Limb (tissue), 2 donors: ENCODE results near the gene SHISAL1.
"Not testable (repeated sequence)": the region's sequence is repeated elsewhere in the genome, so short reads cannot be mapped to it uniquely, and the experiment has no call there.

Experiments used
- DNase-seq, 2 donors: peaks; one replicate each; pipeline ENCODE4 v3.0.0-alpha.2; 2016; ENCODE audit errors: extremely low spot score in 2 of 2

Gene SHISAL1

GRCh38 chr22:44304354-44304753 is 8.4 kb downstream of the SHISAL1 start:
- no peak for DNase-seq

DNA sequence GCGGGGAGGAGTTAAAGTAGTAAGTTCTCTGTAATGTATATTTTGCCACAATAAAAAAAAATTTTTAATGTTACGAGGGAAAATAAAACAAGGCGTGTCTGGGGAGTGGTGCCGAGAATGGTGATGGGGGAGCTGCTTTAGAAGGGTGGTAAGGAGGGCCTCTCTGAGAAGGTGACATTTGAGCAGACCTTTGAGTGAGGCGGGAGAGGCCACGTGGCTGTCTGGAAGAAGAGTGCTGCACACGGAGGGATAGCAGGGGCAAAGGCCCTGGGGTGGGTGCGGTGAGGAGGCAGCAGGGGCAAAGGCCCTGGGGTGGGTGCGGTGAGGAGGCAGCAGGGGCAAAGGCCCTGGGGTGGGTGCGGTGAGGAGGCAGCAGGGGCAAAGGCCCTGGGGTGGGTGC is 10.4 kb downstream of the SHISAL1 start:
- DNase-seq, result not testable (repeated sequence)

- DNase-seq, result no peak
Measured at GRCh38 chr22:44301039-44301438, 11.7 kb downstream of the SHISAL1 start.

DNA sequence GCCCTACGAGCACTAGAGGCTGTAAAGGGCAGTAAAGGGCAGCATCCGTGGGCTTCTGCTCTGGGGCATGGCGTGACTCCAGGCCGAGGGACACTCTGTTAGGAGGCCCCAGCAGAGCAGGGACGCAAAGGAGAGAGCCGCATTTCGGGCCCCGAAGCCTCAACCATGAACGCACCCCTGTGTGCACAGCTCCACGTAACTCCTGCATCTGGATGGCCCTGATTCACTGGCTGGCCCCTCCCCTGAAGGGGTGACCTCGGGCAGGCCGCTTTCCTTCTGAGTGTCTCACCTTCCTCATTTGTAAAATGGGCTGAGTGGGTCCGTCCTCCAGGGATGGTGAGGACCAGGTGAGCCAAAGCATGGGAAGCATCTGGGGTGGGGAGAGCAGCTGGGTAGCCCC is 13.6 kb downstream of the SHISAL1 start:
- DNase-seq, result no peak

DNA sequence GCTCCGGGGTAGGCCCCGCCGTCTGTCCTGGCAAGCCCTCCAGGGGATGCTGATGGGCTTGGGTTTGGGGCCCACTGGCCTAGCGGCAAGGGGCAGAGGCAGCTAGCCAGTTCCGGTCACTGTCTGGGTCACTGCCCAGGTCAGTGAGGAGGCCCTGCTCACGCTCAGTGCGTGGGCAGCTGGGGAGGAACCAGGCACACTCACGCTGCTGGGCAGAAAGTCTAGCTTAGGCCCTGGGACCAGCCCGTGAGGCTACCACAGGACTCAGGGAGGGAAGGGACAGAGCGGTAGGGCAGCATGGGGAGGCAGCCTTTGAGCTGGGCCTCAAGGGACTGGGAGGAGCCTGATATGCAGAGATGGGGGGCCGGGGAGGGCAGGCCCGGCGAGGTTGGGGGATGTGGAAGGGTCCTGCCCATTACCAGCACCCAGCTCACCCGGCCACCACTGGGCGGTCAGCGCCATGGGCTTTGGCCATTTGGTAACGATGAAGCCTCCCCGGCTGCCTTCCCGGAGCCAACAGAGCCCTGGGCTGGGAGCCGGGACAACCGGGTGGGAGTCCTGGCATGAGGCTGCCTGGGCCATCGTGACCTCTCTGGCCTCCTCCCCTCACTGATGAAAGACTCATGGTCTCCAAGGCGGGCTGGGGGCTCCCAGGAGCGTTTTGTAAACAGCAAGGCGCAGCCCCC is 14.2 kb downstream of the SHISAL1 start:
- DNase-seq, result no peak

- no peak for DNase-seq
Measured at GRCh38 chr22:44297470-44298061, 15.2 kb downstream of the SHISAL1 start.

- no peak for DNase-seq
Measured at GRCh38 chr22:44295406-44295805, 17.3 kb downstream of the SHISAL1 start.

GRCh38 chr22:44293876-44294275 is 18.9 kb downstream of the SHISAL1 start:
- DNase-seq, result no peak

DNA sequence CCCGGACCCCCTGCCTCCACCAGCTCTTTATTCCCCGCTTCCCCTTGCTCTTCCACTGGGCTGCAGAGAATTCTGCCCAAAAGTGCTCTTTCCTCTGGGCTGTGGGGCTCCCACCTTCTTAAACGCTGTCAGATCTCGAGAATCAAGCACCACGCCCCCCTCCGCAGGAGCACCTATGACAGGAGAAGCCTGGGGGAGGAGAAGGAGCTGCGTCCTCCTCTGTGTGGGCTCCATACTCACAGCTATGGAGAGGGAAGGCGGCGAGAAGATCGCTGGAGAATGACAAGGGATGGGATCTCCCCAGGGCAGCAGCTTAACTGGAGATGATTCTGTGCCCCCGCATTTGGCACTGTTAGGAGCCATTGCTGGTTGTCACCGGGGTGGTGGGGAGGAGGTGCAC is 19.7 kb downstream of the SHISAL1 start:
- DNase-seq, result no peak

GRCh38 chr22:44292521-44292920 is 20.2 kb downstream of the SHISAL1 start:
- DNase-seq, result no peak

DNA sequence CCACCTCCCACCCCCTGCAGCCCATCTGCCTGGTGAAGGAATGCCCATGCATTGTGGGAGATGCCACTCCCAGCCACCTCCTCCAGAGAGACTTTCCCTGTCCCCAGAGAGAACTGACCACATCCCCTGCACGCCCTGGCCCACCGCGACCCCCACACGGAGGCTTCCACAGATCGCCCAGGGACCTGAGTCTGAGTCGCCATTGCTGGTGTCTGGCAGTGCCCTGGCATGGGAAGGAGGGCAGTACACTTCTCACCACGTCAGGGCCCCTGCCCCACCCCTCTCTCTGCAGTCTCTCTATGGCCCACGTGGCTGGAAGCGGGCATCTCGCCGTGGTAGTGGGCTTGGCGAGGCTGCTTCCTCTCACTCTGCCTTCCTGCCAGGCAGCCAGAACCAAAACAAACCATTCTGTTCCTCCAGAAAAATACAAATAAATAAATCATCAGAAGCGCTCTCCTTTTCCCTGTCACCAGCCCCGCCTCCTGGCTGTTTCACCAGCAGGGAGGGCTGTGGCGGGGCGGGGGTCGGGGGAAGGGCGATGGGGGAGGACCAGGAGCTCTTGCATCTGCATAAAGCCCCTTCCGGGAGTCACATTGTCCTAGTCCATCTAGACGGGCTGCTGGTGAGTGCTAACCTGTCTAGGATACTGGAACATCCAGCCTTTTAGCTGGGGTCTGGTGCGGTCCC is 20.9 kb downstream of the SHISAL1 start:
- no peak for DNase-seq

DNA sequence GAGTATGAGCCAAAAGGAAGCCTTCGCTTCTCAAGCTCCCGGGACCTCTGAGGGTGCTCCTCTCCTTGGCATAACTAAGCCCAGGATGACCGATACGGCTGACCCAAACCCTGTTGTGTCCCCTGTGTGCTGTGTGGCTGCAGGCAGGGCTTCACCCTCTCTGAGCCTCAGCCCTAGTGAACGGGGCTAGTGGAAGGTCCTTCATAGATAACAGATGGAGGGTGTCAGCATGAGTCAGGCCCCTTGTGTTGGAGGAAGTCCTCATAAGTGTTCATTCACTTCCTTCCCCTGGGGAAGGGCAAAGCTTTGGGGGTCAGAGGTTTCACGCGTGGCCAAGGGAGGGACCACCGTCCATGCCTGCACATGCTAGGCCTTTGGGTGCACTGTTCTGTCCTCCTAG is 21.5 kb downstream of the SHISAL1 start:
- no peak for DNase-seq

DNA sequence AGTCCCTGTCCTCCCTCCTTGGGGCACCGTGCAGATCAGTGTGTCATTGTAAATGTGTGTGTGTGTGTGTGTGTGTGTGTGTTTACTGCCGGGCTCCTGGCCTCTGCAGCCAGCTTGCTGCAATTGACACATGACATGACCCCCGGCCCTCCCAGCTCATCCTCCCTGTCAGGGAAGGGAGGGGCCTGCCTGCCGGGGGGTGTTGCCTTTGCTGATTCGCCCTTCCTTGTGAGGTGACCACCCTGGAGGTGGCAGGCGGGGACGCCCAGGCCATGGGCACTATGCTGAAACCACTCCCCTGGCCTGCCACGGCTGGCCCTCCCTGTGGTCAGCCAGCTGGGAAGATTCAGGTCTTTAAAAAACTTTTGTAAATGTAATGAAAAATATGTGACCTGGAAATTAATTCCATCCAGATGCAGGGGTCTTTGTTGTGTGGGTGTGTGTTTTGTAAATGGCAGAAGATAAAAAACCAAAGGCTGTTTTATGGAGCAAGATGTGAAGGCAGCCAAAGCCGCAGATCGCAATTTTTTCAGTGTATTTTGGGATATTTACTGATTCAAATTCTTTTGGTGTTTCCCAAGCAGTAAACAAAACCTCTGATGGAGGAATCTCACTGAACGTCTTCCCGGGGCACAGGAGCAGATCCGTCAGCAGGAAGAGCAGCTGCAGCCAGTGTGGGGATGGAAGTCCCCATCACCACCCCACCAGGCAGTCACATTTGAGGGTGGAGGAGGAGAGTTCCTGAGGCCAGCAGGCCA is 23.2 kb downstream of the SHISAL1 start:
- DNase-seq, result no peak

DNA sequence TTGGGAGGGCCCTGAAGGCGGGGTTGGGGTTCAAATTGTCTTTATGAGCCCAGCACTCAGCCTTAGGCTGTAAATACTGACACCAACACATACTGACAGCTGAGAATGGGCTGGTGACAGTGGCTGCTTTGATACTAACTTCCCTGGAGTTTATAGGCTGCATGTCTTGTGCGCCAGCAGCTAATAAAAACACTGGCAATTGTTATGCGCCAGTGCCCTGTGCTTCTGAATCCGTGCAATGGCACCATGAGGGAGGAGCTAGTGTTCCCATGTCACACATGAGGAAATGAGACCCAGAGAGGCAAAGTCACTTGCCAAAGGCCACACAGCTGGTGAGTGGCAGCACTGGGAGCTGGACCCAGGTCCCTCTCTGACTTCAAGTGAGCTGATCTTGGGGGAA is 23.8 kb downstream of the SHISAL1 start:
- no peak for DNase-seq

- DNase-seq, result no peak
Measured at GRCh38 chr22:44287741-44288140, 25.0 kb downstream of the SHISAL1 start.

GRCh38 chr22:44287121-44287693 is 25.5 kb downstream of the SHISAL1 start:
- DNase-seq, result no peak

GRCh38 chr22:44286646-44287045 is 26.1 kb downstream of the SHISAL1 start:
- no peak for DNase-seq

DNA sequence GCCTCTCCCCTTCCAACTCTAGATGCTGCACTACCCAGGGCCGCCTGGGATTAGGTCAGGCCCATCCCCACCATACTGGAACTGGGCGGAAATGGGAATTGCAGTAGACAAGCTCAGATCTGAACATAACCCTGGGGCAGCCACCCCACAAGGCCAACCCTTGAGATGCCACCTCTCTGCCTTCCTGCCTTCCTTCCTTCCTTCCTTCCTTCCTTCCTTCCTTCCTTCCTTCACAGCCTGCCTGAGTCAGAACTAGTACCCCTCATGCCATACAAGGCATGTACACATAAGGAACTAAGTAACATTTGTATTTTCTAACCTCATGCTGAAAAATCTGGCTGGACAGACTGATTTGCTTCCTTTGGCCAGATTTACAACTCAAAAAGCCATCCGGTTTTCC is 28.0 kb downstream of the SHISAL1 start:
- DNase-seq, result no peak

GRCh38 chr22:44281768-44282637 is 30.7 kb downstream of the SHISAL1 start:
- DNase-seq, result peak in 1 of 2 donors; percentile 68

GRCh38 chr22:44280665-44281188 is 32.0 kb downstream of the SHISAL1 start:
- DNase-seq, result no peak

- no peak for DNase-seq
Measured at GRCh38 chr22:44279069-44279360, 33.7 kb downstream of the SHISAL1 start.
